A673 (cell line): ENCODE data around the gene EYA3.

Experiments used
- CTCF ChIP-seq: fragments of 300-800, 200-600 bp; sonication (generic); conservative IDR thresholded peaks from 2 replicates; pipeline ENCODE4 v1.5.1; 2017; ENCODE audit warnings: low read depth, mild to moderate bottlenecking, antibody characterized with exemption, low read length, moderate library complexity, mixed read lengths
- EZH2 ChIP-seq: fragments of 200-600 bp; sonication (generic); IDR thresholded peaks from 2 replicates; pipeline ENCODE4 v1.6.1; 2017; ENCODE audit warnings: borderline replicate concordance, low read depth, mild to moderate bottlenecking, mixed read lengths, antibody characterized with exemption, low read length; ENCODE audit not compliant: poor library complexity, severe bottlenecking

GRCh38 chr1:28058971-28059878, 29.2 kb downstream of the EYA3 start:
- TF ChIP-seq CTCF (no peak), EZH2 (no peak)
